GM12875 (cell line): ENCODE measurements around the gene KRTAP12-3.
"Not testable (repeated sequence)": the region's sequence is repeated elsewhere in the genome, so short reads cannot be mapped to it uniquely, and the experiment has no call there.

Experiments used
- H3K4me3 ChIP-seq: one replicate; pipeline ENCODE4 v1.5.1; 2011; ENCODE audit warnings: low read depth, low read length, control low read depth
- CTCF ChIP-seq: IDR thresholded peaks from 2 replicates; pipeline ENCODE4 v1.5.1; 2011; ENCODE audit warnings: low read depth, mild to moderate bottlenecking, control low read depth, inconsistent platforms, low read length, moderate library complexity, borderline replicate concordance; ENCODE audit not compliant: insufficient read depth

KRTAP12-3 gene

DNA sequence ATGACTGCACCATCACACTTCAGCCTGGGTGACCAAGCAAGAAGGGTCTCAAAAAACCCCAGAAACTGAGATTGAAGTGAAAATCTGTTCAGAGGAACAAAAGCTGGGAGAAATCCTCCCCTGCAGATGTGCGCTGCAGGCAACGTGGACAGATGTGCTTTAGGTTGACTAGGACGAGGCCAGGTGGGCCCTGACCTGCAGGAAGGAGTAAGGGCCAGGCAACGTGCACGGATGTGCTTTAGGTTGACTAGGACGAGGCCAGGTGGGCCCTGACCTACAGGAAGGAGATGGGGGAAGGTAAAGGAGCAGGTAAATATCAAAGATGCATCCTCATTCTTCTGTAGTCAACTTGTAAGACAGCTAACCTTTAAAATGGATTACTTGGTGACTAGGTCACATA is 26.8 kb downstream of the KRTAP12-3 start:
- H3K4me3 ChIP-seq, result no peak overlapping the region
- TF ChIP-seq CTCF, result no peak

DNA sequence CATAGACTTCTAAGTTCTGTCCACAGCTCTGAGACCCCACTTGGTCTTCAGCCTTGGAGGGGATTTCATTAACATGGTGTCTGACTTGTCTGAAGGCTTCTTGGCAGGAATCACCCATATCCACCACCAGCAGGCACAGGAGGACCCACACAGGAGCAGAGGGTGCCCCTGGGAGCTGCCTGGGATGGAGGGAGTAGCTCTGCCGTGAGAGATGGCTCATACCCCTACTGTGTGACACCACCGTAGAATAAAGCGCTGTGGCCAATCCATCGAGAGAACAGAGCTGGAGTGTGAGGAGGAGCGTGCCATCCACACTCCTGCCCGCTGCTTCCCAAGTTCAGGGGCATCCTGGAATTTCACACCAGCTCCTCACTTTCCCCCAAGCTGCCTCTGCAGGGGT is 27.3 kb downstream of the KRTAP12-3 start:
- H3K4me3 ChIP-seq, result not testable (repeated sequence)

GRCh38 chr21:44686000-44686781 is 28.5 kb downstream of the KRTAP12-3 start:
- no peak overlapping the region for H3K4me3 ChIP-seq
- TF ChIP-seq CTCF, result no peak

GRCh38 chr21:44686843-44687561 is 29.3 kb downstream of the KRTAP12-3 start:
- no peak for TF ChIP-seq CTCF
- no peak overlapping the region for H3K4me3 ChIP-seq

GRCh38 chr21:44687671-44688070 is 29.9 kb downstream of the KRTAP12-3 start:
- no peak overlapping the region for H3K4me3 ChIP-seq
- no peak for TF ChIP-seq CTCF

- H3K4me3 ChIP-seq, result not testable (repeated sequence)
These were observed 32.0 kb downstream of the KRTAP12-3 start for GRCh38 chr21:44689740-44690139.

DNA sequence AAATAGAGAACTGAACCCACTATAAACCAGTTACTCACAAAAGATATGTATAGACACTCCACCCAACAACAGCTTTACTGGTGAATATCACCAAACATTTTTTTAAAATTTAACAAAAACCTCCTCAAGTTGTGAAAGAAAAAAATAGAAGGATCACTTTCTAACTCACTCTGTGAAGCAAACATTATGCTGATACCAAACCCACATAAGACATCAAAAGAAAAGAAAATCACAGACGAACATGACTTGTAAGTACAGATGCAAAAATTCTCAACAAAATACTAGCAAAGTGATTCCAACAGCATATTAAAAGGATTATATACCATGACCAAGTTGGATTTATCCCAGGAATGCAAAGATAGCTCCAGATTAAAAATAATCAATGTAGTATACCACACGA is 34.0 kb downstream of the KRTAP12-3 start:
- TF ChIP-seq CTCF, result no peak
- no peak overlapping the region for H3K4me3 ChIP-seq

- no peak overlapping the region for H3K4me3 ChIP-seq
- TF ChIP-seq CTCF, result no peak
These were observed 35.2 kb downstream of the KRTAP12-3 start for GRCh38 chr21:44692798-44693512.
